K562 (cell line): ENCODE results near the gene FUCA1. TPM values are rescaled to one million over a fixed set of nuclear protein-coding genes. Genes with fewer than 3 reads are reported as not detected.

ENCODE experiments used
- BACH1 ChIP-seq: fragments of 200-800 bp; sonication (Bioruptor generic); IDR thresholded peaks from 2 replicates; pipeline ENCODE4 v1.6.1; 2016; ENCODE audit warnings: missing genetic modification characterization, missing compliant biosample characterization
- CTCF ChIP-seq, 3 experiments: IDR thresholded peaks in 2 of 3; conservative IDR thresholded peaks in 1 of 3; 2 replicates each; pipeline ENCODE4 v1.5.1; 2011 to 2012; ENCODE audit warnings: low read length in 3 of 3, mild to moderate bottlenecking in 3 of 3, control low read depth in 2 of 3, improper control_type of control experiment in 1 of 3, inconsistent platforms in 1 of 3, low read depth in 1 of 3, mixed read lengths in 1 of 3, moderate library complexity in 1 of 3; ENCODE audit not compliant: insufficient read depth in 2 of 3
- E2F5 ChIP-seq: sonication (generic); formaldehyde crosslinking; IDR thresholded peaks from 2 replicates; pipeline ENCODE4 v1.8.0; 2022; ENCODE audit warnings: mild to moderate bottlenecking, missing genetic modification reagents
- FOS ChIP-seq: IDR thresholded peaks from 3 replicates; pipeline ENCODE4 v1.6.1; 2011; ENCODE audit not compliant: insufficient read length; ENCODE audit errors: extremely low read depth
- HDAC1 ChIP-seq, 2 experiments: fragments of 450-650 bp; IDR thresholded peaks; 2 replicates each; pipeline ENCODE4 v1.6.1; 2016 to 2017; ENCODE audit warnings: inconsistent platforms in 1 of 2, mild to moderate bottlenecking in 1 of 2, moderate library complexity in 1 of 2
- HMGXB4 ChIP-seq: sonication (generic); formaldehyde crosslinking; IDR thresholded peaks from 2 replicates; pipeline ENCODE4 v1.8.1; 2023; ENCODE audit warnings: mild to moderate bottlenecking, missing genetic modification reagents
- HNRNPLL ChIP-seq: fragments of 200-400 bp; formaldehyde crosslinking; IDR thresholded peaks from 2 replicates; pipeline ENCODE4 v1.6.1; 2017; ENCODE audit warnings: low read length, low read depth, mild to moderate bottlenecking; ENCODE audit not compliant: poor library complexity, severe bottlenecking
- MECOM ChIP-seq: fragments of 250-450 bp; sonication (Bioruptor Pico); IDR thresholded peaks from 2 replicates; pipeline ENCODE4 v1.8.0; 2022; ENCODE audit warnings: inconsistent platforms
- MED1 ChIP-seq: sonication (generic); formaldehyde crosslinking; IDR thresholded peaks from 2 replicates; pipeline ENCODE4 v1.8.1; 2023; ENCODE audit warnings: missing genetic modification reagents, borderline replicate concordance
- NFATC3 ChIP-seq: fragments of 450-650 bp; IDR thresholded peaks from 2 replicates; pipeline ENCODE4 v1.6.1; 2017; ENCODE audit warnings: mild to moderate bottlenecking
- PTTG1 ChIP-seq: fragments of 450-650 bp; IDR thresholded peaks from 2 replicates; pipeline ENCODE4 v1.6.1; 2016; ENCODE audit warnings: low read depth, mild to moderate bottlenecking, missing genetic modification characterization, missing compliant biosample characterization
- SNAPC5 ChIP-seq: fragments of 250-450 bp; sonication (Bioruptor Pico); IDR thresholded peaks from 2 replicates; pipeline ENCODE4 v1.8.0; 2021; ENCODE audit warnings: moderate library complexity, mild to moderate bottlenecking, inconsistent platforms
- SPI1 ChIP-seq: IDR thresholded peaks from 2 replicates; pipeline ENCODE4 v1.6.1; 2011; ENCODE audit warnings: low read depth, low read length, control low read depth, borderline replicate concordance
- TAL1 ChIP-seq: fragments of 450-650 bp; IDR thresholded peaks from 2 replicates; pipeline ENCODE4 v1.6.1; 2016; ENCODE audit warnings: mild to moderate bottlenecking
- U2AF1 ChIP-seq: fragments of 200-400 bp; formaldehyde crosslinking; optimal IDR thresholded peaks from 2 replicates; pipeline ENCODE3; 2017; ENCODE audit warnings: mild to moderate bottlenecking, low read depth, low read length, moderate library complexity
- VEZF1 ChIP-seq: fragments of 200-800 bp; sonication (Bioruptor generic); IDR thresholded peaks from 2 replicates; pipeline ENCODE4 v1.6.1; 2017; ENCODE audit warnings: missing genetic modification characterization, missing compliant biosample characterization
- YBX1 ChIP-seq: fragments of 450-650 bp; IDR thresholded peaks from 2 replicates; pipeline ENCODE4 v1.7.1; 2016; ENCODE audit warnings: mild to moderate bottlenecking
- ZBTB43 ChIP-seq: sonication (generic); formaldehyde crosslinking; IDR thresholded peaks from 2 replicates; pipeline ENCODE4 v1.8.0; 2023; ENCODE audit warnings: mild to moderate bottlenecking, missing genetic modification reagents
- ZNF24 ChIP-seq: fragments of 450-650 bp; IDR thresholded peaks from 2 replicates; pipeline ENCODE4 v1.6.1; 2016
- ZNF282 ChIP-seq: sonication (generic); formaldehyde crosslinking; IDR thresholded peaks from 2 replicates; pipeline ENCODE4 v1.8.1; 2023; ENCODE audit warnings: missing genetic modification reagents
- ZNF561 ChIP-seq: fragments of 450-650 bp; formaldehyde crosslinking; conservative IDR thresholded peaks from 2 replicates; pipeline ENCODE4 v1.4.0; 2020; ENCODE audit warnings: mild to moderate bottlenecking, moderate library complexity
- ZNF584 ChIP-seq: fragments of 200-800 bp; sonication (Bioruptor generic); IDR thresholded peaks from 2 replicates; pipeline ENCODE4 v1.6.1; 2016; ENCODE audit warnings: low read depth, mild to moderate bottlenecking, missing genetic modification characterization, missing compliant biosample characterization
- polyA plus RNA-seq, 8 experiments: library from polyadenylated mRNA; depleted of rRNA in 4 of 8; stranded (reverse) in 5 of 8; unstranded in 3 of 8; fragments of >200 nt; fragmentation: Nextera tagmentation in 2 of 8; fragmentation: Illumina TruSeq in 1 of 8; extraction: Ambion mirVana in 2 of 8; extraction: Trizol in 1 of 8; gene quantifications; 2 replicates each; pipeline versions ENCODE4 v1.2.1 to v1.2.3, GENCODE V29; 2011 to 2014; ENCODE audit warnings: inconsistent platforms in 1 of 8, missing spikeins in 1 of 8
- total RNA-seq, 7 experiments: library from RNA; depleted of rRNA in 6 of 7; stranded (reverse); fragments of >200 nt in 6 of 7; fragmentation: Illumina TruSeq in 2 of 7; extraction: Trizol in 2 of 7; gene quantifications; 2 replicates each; pipeline versions ENCODE4 v1.2.1 to v1.2.3, GENCODE V29; 2011 to 2021; ENCODE audit warnings: low replicate concordance in 1 of 7

FUCA1 gene
- total and polyA plus RNA-seq, 9 of the 15 experiments (the other 6 are each of a cell fraction or from before 2014, with no cell fraction given) = 7.0 to 20.5 (median 13.5) TPM

- peak; percentile 93 for TF ChIP-seq HNRNPLL
- TF ChIP-seq HDAC1 (IDR thresholded peaks at IDR 0.05) = peak in 1 of 2 experiments; percentile 40; a peak in 1 of 4 replicates
- no peak for TF ChIP-seq VEZF1 (CRISPR knock-in tag)
- TF ChIP-seq MECOM (CRISPR knock-in tag) = no peak
- peak; percentile 69 for TF ChIP-seq HMGXB4 (CRISPR knock-in tag)
- peak; percentile 92 to 99 (median 97) for TF ChIP-seq CTCF (IDR thresholded peaks at IDR 0.05 in 2 of 3, conservative IDR thresholded peaks at IDR 0.05 in 1 of 3; ENCODE audit: insufficient read depth in 2 of 3, low read depth in 1 of 3, low read length in 3 of 3)
- TF ChIP-seq ZNF282 (CRISPR knock-in tag) = 0 out of 2 replicates have a peak, but pooled peaks have one; percentile 78
- no peak for TF ChIP-seq ZNF584
- TF ChIP-seq SNAPC5 = no peak
- TF ChIP-seq ZNF561 (CRISPR knock-in tag) = no peak
- no peak for TF ChIP-seq TAL1
- TF ChIP-seq YBX1 = no peak
- no peak for TF ChIP-seq ZNF24
- peak; percentile 66 for TF ChIP-seq SPI1
- TF ChIP-seq ZBTB43 (CRISPR knock-in tag) = no peak
- peak; percentile 72 for TF ChIP-seq U2AF1
- TF ChIP-seq PTTG1 = no peak
- peak; percentile 36 for TF ChIP-seq FOS
- TF ChIP-seq NFATC3 = 0 out of 2 replicates have a peak, but pooled peaks have one; percentile 56
- TF ChIP-seq E2F5 (CRISPR knock-in tag) = peak; percentile 60
- no peak for TF ChIP-seq MED1 (CRISPR knock-in tag)
- TF ChIP-seq BACH1 = no peak
Observed at GRCh38 chr1:23867895-23868556, at the start of gene FUCA1 (continued).
